ENCODE measurements around the gene TTF1. TPM values are rescaled to one million over a fixed set of nuclear protein-coding genes. Genes with fewer than 3 reads are reported as not detected.
"Not testable (repeated sequence)": the region's sequence is repeated elsewhere in the genome, so short reads cannot be mapped to it uniquely, and the experiment has no call there.

TTF1 gene
- total RNA-seq, 1 experiment from 2014 or later: 29.2 TPM

DNA sequence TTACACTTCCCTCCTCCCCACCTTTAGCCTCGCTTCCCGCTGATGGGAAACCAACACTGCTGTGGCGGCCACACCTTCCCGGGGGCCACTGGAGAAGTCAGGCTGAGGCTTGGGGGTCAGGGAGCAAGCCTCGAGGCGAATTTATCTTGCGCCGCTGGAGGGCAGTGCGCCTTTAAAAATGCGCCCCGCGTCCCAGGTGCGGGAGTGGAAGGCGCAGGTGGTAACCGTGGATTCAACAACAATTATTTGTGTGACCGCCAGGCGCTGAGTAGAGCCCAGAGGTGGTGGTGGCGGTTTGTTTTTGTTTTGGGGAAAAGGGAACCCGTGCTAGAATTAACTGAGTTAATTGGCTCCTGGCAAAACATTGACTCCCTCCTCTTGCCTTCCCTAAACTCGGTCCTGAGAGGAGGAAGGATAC is 4.5 kb upstream of the TTF1 start:
- no peak for DNase-seq (ENCODE audit: low spot score)

DNA sequence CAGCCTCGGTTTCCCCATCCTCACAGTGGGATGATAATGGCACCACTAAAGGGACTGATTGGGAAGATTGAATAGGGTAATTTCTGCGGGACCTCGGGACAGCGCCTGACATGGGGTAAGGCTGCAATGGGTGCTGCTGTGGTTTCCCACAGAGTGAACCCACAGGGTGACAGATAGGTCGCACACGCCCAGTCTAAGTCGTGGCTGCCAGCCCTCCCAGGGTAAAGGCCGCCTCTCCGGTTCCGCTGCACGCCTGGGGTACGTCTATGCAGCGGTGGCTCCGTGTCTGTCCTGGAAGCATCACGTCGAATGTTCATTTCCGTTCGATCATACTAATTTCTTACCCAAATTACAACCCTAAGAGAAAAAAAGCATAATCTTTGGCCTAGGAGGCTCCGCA is 4.0 kb upstream of the TTF1 start:
- DNase-seq (ENCODE audit: low spot score): no peak

- peak; percentile 22 for DNase-seq (ENCODE audit: low spot score)
Observed at GRCh38 chr9:132409828-132410528, 3.3 kb upstream of the TTF1 start, which contains the start of gene CFAP77. Gene CFAP77 (plus strand): TSS chr9:132410211. CDS start chr9:132410272, 61 bp downstream.

- DNase-seq (ENCODE audit: low spot score): no peak
Observed at GRCh38 chr9:132408521-132408920, 1.9 kb upstream of the TTF1 start.

DNA sequence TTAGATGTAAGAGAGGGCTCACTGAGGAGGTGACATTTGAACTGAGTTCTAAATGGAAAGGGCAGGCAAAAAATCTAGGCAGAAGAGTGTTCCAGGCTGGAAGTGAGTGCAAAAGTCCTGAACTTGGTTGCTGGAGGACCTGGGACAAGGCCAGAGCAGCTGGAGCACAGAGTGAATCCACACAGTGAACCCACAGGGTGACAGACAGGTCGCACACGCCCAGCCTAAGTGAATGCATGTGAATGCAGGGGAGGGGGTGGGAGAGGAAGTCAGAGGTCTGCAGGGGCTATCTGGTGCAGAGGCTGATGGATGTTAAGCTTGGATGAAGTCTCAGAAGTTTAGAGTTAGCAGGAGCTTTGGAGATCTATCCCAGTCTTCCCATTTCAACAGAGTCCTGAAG is 556 bp upstream of the TTF1 start:
- no peak for DNase-seq (ENCODE audit: low spot score)

DNA sequence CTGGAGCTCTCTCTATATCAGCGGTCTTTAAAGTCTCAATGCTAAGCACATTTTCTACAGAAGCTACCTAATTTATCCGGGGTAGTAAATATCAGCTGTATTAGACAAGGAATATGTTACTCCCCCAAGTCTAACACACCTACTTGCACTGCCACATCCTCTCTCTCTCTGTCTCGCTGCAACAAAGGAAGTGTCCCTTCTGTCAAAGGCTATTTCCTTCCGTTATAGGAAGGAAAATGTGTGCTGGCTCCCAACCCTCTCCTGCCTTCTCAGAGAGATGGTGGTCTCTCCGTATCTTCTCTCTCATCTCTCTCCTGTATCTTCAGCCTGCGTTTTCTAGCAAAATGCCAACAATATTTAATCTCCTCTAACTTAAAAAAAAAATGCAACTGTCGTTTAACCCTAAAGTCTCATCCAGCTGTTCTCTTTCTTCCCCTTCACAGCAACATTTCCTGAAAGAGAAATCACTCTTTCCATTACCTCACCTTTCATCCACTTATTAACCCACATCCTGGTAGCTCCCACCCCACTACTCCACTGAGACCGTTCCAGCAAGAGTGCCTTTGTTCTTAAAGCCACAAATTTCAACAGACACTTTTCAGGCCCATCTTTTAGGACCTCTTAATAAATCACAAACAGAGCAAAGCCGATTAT is 2.3 kb downstream of the TTF1 start:
- DNase-seq (ENCODE audit: low spot score): no peak

- DNase-seq (ENCODE audit: low spot score): no peak
Observed at GRCh38 chr9:132401824-132402223, 4.8 kb downstream of the TTF1 start.

GRCh38 chr9:132395560-132395959 is 11.1 kb downstream of the TTF1 start:
- DNase-seq (ENCODE audit: low spot score): no peak

DNA sequence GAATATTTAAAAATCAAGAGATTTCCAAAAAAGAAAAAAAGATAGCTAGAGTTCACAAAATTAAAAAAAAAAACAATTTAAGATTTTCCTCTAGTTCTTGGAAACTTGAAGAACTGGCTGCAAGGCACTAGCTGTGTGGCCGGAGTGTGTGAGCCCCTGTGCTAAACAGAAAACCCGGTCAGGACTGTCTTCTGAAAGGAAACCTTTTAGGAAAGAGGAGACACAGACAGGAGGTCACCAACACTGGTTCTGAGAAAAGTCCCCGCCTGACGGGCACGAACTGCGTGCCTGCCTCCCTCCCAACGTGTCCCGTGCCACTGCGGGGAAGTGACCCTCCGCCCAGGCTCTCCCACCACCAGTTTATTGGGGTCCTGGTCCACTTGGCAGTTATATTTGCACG is 15.2 kb downstream of the TTF1 start:
- no peak for DNase-seq (ENCODE audit: low spot score)

- no peak for DNase-seq (ENCODE audit: low spot score)
Observed at GRCh38 chr9:132390966-132391365, 15.7 kb downstream of the TTF1 start.

DNA sequence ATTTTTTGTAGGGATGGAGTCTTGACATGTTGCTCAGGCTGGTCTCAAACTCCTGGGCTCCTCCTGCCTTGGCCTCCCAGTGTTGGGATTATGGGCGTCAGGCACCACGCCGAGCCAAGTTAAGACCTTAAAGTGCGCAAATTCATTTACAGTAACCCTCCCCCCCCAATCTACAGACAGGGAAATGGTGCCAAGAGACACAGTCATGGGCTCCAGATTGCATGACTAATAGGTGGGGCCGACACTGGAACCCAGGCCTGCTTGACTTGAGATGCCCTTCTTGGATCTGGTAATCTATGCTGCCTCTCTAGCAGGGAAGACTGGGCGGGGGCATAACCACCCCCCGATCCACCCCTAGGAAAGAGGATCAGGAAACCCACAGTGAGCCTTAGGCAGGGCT is 19.5 kb downstream of the TTF1 start:
- no peak for DNase-seq (ENCODE audit: low spot score)

DNA sequence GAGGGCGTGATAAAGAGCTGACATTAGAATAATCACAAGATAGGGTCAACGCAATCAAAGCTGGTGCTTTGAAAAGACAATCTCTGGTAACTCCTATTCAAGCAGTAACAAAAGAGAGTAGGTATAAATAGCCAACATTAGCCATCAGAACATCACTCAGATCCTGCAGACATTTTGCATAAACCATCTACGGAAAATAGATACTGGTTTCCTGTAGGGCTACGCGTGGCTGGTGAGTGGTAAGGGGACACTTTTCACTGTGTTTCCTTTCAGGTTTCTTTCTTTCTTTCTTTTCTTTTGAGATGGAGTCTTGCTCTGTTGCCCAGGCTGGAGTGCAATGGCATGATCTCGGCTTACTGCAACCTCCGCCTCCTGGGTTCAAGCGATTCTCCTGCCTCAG is 22.3 kb downstream of the TTF1 start:
- DNase-seq (ENCODE audit: low spot score): no peak

DNA sequence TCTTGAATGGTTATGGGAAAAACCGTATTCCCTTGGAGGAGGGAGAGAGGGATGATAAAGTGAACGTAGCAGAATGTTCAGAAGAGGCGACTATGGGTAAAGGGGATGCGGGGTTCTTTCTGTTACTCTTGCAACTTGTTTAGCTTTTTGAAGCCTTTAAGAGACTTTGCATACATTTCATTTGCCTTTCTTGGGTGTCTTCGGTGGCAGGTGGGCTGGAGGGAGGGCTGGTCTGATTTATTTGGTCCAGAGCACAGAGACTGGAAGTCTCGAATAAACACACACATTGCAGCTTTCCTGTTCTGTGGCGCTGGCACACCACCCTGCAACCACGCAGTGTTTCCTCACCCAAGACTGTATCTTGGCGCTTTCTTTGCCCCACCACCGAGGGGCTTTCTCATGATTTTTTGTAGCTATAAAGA is 23.2 kb downstream of the TTF1 start:
- no peak for DNase-seq (ENCODE audit: low spot score)

- no peak for DNase-seq (ENCODE audit: low spot score)
Observed at GRCh38 chr9:132381966-132382541, 24.6 kb downstream of the TTF1 start.

DNA sequence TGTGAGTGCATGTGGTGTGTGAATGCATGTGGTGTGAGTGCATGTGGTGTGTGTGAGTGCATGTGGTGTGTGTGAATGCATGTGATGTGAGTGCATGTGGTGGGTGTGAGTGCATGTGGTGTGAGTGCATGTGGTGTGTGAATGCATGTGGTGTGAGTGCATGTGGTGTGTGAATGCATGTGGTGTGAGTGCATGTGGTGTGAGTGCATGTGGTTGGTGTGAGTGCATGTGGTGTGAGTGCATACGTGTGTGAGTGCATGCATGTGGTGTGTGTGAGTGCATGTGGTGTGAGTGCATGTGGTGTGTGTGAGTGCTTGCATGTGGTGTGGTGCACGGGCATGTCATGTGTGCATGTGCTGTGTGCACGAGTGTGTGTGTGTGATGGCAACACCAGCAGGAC is 28.2 kb downstream of the TTF1 start:
- DNase-seq (ENCODE audit: low spot score): not testable (repeated sequence)

GRCh38 chr9:132377769-132378168 is 28.9 kb downstream of the TTF1 start:
- not testable (repeated sequence) for DNase-seq (ENCODE audit: low spot score)

DNA sequence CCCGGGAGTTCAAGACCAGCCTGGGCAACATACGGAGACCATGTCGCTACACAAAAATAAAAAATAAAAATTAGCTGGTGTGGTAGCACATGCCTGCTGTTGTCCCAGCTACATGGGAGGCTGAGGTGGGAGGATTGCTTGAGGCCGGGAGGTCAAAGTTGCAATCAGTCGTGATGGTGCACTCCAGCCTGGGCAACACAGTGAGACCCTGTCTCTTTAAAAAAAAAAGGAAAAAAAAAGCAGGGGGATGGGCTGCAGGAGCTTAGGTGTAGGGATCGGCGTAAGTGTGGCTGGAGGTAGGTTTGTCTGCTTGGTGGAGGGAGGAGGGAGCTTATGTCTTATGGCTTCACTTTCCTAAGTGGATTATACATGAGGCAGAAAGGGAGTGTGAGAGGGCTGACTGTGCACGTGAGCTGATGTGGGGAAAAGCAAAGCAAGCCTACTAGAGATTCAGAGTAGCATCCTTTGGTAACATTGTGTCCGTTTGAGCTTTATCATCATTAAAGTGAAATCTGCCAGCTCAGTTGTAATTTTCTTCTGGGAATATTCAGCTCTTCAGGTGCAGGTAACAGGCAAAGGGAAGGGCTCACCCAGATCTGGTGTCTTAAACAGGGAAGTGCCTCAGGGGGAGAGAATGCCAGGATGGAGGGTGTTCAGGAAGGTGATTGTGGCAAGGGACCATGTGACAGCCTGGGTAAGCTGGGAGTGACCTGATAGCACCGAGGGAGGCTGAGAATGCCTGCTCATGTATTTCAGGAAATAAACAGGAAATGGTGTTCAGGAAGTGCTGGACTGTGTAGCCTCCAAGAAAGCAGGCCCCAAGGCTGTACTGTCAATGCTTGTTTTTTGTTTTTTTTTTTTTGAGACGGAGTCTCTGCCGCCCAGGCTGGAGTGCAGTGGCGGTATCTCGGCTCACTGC is 34.2 kb downstream of the TTF1 start:
- peak; percentile 73 for DNase-seq (ENCODE audit: low spot score)

- no peak for DNase-seq (ENCODE audit: low spot score)
Observed at GRCh38 chr9:132370592-132370991, 36.0 kb downstream of the TTF1 start.

DNA sequence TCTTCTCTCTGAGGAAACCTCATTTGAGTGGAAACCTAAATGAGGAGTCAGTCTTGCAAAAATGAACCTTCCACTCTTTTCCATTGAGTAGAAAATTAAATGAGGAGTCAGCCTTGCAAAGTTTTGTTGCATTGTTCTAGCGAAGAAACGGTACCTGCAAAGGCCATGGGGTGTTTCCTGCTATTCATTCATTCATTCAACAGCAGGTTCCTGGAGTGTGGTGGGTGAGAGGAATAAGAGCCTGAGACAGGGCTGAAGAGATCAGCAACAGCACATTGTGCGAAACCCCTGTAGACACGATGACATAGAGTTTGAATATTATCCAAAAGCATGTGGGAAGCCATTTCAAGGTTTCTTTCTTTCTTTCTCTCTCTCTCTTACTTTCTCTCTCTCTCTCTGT is 37.2 kb downstream of the TTF1 start:
- no peak for DNase-seq (ENCODE audit: low spot score)

GRCh38 chr9:132367613-132368313 is 38.9 kb downstream of the TTF1 start:
- no peak for DNase-seq (ENCODE audit: low spot score)

DNA sequence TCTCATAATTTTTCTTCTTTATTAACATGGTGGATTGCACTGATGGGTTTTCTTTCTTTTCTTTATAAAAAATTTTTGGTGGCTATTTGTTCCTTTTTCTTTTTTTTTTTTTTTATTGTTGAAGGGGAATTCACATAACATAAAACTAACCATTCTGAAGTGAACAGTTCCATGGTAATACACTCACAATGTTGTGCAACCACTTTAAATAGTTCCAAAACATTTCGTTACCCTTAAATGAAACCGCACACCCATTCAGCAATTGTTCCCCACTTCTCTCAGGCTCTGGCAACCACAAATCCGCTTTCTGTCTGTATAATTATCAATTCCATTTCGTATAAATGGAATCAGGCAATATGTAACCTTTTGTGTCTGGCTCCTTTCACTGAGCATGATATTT is 40.2 kb downstream of the TTF1 start:
- no peak for DNase-seq (ENCODE audit: low spot score)
